Neutrophil (primary cell): Measurements from ENCODE around the gene LCMT1.

Source experiments
- H3K27ac ChIP-seq: fragments of 200-600 bp; sonication (generic); 2 replicates; pipeline ENCODE4 v1.5.1; 2016; ENCODE audit warnings: mild to moderate bottlenecking, moderate library complexity
- H3K27me3 ChIP-seq: fragments of 200-600 bp; sonication (generic); 2 replicates; pipeline ENCODE4 v1.6.0; 2016; ENCODE audit warnings: mild to moderate bottlenecking
- H3K36me3 ChIP-seq: fragments of 200-600 bp; sonication (generic); 2 replicates; pipeline ENCODE4 v1.5.1; 2017
- H3K4me1 ChIP-seq, 2 experiments: fragments of 200-600 bp in 1 of 2; sonication (generic) in 1 of 2; 1 replicate in 1 of 2; 2 replicates in 1 of 2; pipeline versions ENCODE4 v1.5.1 to v1.6.1; 2013 to 2016; ENCODE audit warnings: low read depth in 1 of 2, low read length in 1 of 2, mild to moderate bottlenecking in 1 of 2, moderate library complexity in 1 of 2; ENCODE audit not compliant: control insufficient read depth in 1 of 2, insufficient read depth in 1 of 2
- H3K4me3 ChIP-seq, 2 experiments: fragments of 200-600 bp in 1 of 2; sonication (generic) in 1 of 2; 1 replicate in 1 of 2; 2 replicates in 1 of 2; pipeline ENCODE4 v1.5.1; 2013 to 2016; ENCODE audit warnings: low read depth in 1 of 2, low read length in 1 of 2, mild to moderate bottlenecking in 1 of 2, moderate library complexity in 1 of 2
- H3K9me3 ChIP-seq: fragments of 200-600 bp; sonication (generic); 2 replicates; pipeline ENCODE4 v1.5.1; 2016
- CTCF ChIP-seq: fragments of 200-600 bp; sonication (generic); IDR thresholded peaks from 2 replicates; pipeline ENCODE4 v1.5.1; 2016; ENCODE audit warnings: antibody characterized with exemption

The LCMT1 gene

DNA sequence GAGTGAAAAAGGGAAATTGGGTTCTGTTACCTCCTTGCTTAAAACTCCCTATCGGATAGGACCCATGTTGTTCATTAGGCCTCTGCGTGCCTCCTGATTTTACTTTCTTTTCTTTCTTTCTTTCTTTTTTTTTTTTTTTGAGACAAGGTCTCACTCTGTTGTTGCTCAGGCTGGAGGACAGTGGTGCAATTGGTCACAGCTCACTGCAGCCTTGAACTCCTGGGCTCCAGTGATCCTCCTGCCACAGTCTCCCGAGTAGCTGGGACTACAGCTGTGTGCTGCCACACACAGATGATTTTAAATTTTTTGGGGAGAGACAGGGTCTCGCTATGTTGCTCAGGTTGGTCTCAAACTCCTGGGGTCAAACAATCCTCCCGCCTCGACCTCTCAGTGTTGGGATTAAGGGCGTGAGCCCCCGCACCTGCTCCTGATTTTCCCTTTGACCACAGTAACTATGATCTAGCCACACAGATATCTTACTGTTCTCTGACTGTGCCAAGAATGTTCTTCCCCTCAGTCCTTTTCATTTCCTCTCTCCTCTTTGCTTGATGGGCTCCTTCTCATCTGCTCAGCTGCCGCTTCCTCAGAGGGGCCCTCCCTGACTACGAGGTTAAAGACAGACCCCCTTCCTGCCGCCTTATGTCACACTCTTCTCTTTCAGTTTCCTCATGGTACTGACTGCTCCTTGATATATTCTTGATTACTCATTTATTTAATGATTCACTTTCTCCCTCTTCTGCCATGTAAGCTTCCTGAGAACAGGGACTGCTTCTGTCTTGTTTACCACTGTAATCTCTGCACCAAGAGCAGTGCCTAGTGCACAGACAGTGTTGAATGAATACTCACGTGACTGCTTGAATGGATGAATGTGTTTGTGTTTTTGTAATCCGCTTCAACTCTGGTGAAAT lies 44.3 kb downstream of the LCMT1 start:
- TF ChIP-seq CTCF = no peak
- H3K36me3 ChIP-seq = peaks cover 62% of the 10 kb centered on the region
- no peaks in the 10 kb centered on the region for H3K4me1 ChIP-seq
- H3K9me3 ChIP-seq = no peaks in the 10 kb centered on the region
- H3K27me3 ChIP-seq = no peaks in the 10 kb centered on the region
- H3K27ac ChIP-seq = no peak overlapping the region
- no peak overlapping the region for H3K4me3 ChIP-seq

DNA sequence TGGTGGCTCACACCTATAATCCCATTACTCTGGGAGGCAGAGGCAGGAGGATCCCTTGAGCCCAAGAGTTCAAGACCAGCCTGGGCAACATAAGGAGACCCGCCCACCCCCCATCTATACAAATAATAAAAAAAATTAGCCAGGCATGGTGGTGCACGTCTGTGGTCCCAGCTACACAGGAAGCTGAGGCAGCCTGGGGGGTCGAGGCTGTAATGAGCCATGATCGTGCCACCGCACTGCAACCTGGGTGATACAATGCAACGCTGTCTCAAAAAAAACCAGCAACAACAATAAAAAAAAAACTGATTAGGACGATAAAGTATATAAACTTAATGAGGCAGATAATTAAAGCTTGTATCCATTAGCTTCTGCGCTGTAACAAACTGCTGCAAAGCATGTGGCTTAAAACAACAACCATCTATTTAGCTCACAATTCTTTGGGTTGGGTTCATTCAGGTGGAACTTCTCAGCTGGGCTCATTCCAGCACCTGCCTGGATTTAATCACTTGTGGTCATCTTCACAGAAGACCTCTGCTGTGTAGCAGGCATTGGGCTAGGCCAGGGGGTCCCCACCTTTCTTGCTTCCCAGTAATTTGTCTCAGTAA lies 45.8 kb downstream of the LCMT1 start:
- peaks cover 66% of the 10 kb centered on the region for H3K36me3 ChIP-seq
- no peaks in the 10 kb centered on the region for H3K4me1 ChIP-seq
- H3K27ac ChIP-seq = no peak overlapping the region
- H3K9me3 ChIP-seq = no peaks in the 10 kb centered on the region
- H3K4me3 ChIP-seq = no peak overlapping the region
- TF ChIP-seq CTCF = no peak
- H3K27me3 ChIP-seq = no peaks in the 10 kb centered on the region

- H3K27ac ChIP-seq = no peak overlapping the region
- peaks cover 63% of the 10 kb centered on the region for H3K36me3 ChIP-seq
- H3K4me3 ChIP-seq = no peak overlapping the region
- no peaks in the 10 kb centered on the region for H3K27me3 ChIP-seq
- H3K4me1 ChIP-seq = no peaks in the 10 kb centered on the region
- no peak for TF ChIP-seq CTCF
- H3K9me3 ChIP-seq = no peaks in the 10 kb centered on the region
Observed at GRCh38 chr16:25158401-25158800, 46.9 kb downstream of the LCMT1 start.

GRCh38 chr16:25161753-25162367 lies 50.3 kb downstream of the LCMT1 start:
- no peak overlapping the region for H3K27ac ChIP-seq
- no peaks in the 10 kb centered on the region for H3K9me3 ChIP-seq
- H3K36me3 ChIP-seq = peaks cover 83% of the 10 kb centered on the region
- H3K4me1 ChIP-seq = no peaks in the 10 kb centered on the region
- no peaks in the 10 kb centered on the region for H3K27me3 ChIP-seq
- no peak overlapping the region for H3K4me3 ChIP-seq
- TF ChIP-seq CTCF = no peak

- H3K9me3 ChIP-seq = no peaks in the 10 kb centered on the region
- H3K27ac ChIP-seq = no peak overlapping the region
- H3K4me3 ChIP-seq = no peak overlapping the region
- no peaks in the 10 kb centered on the region for H3K4me1 ChIP-seq
- peaks cover 78% of the 10 kb centered on the region for H3K36me3 ChIP-seq
- TF ChIP-seq CTCF = no peak
- H3K27me3 ChIP-seq = no peaks in the 10 kb centered on the region
Observed at GRCh38 chr16:25163683-25164082, 52.1 kb downstream of the LCMT1 start.
